H9 (cell line): ENCODE results near the gene NUP210L. TPM values are rescaled to one million over a fixed set of nuclear protein-coding genes. Genes with fewer than 3 reads are reported as not detected.

Source experiments
- DNase-seq: peaks from one replicate; pipeline ENCODE4 v3.0.0-alpha.2; 2017
- H2AFZ ChIP-seq: one replicate; pipeline ENCODE4 v1.6.1; 2013; ENCODE audit warnings: mild to moderate bottlenecking, low read length, control low read depth, moderate library complexity
- H2AK5ac ChIP-seq: 2 replicates; pipeline ENCODE4 v1.6.1; 2013; ENCODE audit warnings: low read length, control low read depth, mixed read lengths; ENCODE audit not compliant: insufficient read length
- H2BK120ac ChIP-seq: one replicate; pipeline ENCODE4 v1.6.1; 2013; ENCODE audit warnings: low read depth, mild to moderate bottlenecking, low read length, control low read depth, inconsistent platforms; ENCODE audit not compliant: poor library complexity, severe bottlenecking
- H2BK12ac ChIP-seq: 2 replicates; pipeline ENCODE4 v1.6.1; 2013; ENCODE audit warnings: low read length, control low read depth, mixed read lengths, low read depth; ENCODE audit not compliant: insufficient read length
- H2BK15ac ChIP-seq: 2 replicates; pipeline ENCODE4 v1.6.1; 2013; ENCODE audit warnings: low read depth, low read length, control low read depth
- H2BK20ac ChIP-seq: one replicate; pipeline ENCODE4 v1.6.1; 2013; ENCODE audit warnings: low read depth, mild to moderate bottlenecking, low read length, control low read depth, inconsistent platforms; ENCODE audit not compliant: poor library complexity, severe bottlenecking
- H2BK5ac ChIP-seq: 2 replicates; pipeline ENCODE4 v1.6.1; 2013; ENCODE audit warnings: low read length, control low read depth, mixed read lengths; ENCODE audit not compliant: insufficient read length
- H3K14ac ChIP-seq: 2 replicates; pipeline ENCODE4 v1.6.1; 2013; ENCODE audit warnings: low read length, control low read depth; ENCODE audit not compliant: insufficient read depth
- H3K18ac ChIP-seq: 2 replicates; pipeline ENCODE4 v1.6.1; 2013; ENCODE audit warnings: low read depth, mild to moderate bottlenecking, mixed read lengths, low read length, control low read depth; ENCODE audit not compliant: insufficient read length
- H3K23ac ChIP-seq: 2 replicates; pipeline ENCODE4 v1.6.1; 2013; ENCODE audit warnings: low read length, control low read depth, mixed read lengths, low read depth; ENCODE audit not compliant: insufficient read length
- H3K23me2 ChIP-seq: 2 replicates; pipeline ENCODE4 v1.6.1; 2013; ENCODE audit warnings: low read depth, mild to moderate bottlenecking, mixed read lengths, low read length, control low read depth; ENCODE audit not compliant: insufficient read length, poor library complexity, severe bottlenecking
- H3K27ac ChIP-seq: 2 replicates; pipeline ENCODE4 v1.5.1; 2013; ENCODE audit warnings: low read length, control low read depth, mixed read lengths, low read depth; ENCODE audit not compliant: insufficient read length
- H3K27me3 ChIP-seq: 2 replicates; pipeline ENCODE4 v1.6.1; 2013; ENCODE audit warnings: low read length, control low read depth, inconsistent platforms; ENCODE audit not compliant: insufficient read depth
- H3K4ac ChIP-seq: 2 replicates; pipeline ENCODE4 v1.6.1; 2013; ENCODE audit warnings: low read depth, mild to moderate bottlenecking, control low read depth, inconsistent platforms, low read length, moderate library complexity
- H3K4me1 ChIP-seq: 2 replicates; pipeline ENCODE4 v1.6.1; 2013; ENCODE audit warnings: low read length, control low read depth, inconsistent platforms; ENCODE audit not compliant: insufficient read depth
- H3K4me2 ChIP-seq: 2 replicates; pipeline ENCODE4 v1.6.1; 2013; ENCODE audit warnings: low read length, control low read depth, mixed read lengths; ENCODE audit not compliant: insufficient read length, insufficient read depth
- H3K56ac ChIP-seq: 2 replicates; pipeline ENCODE4 v1.6.1; 2013; ENCODE audit warnings: low read depth, mild to moderate bottlenecking, mixed read lengths, low read length, control low read depth; ENCODE audit not compliant: insufficient read length
- H3K79me1 ChIP-seq: 2 replicates; pipeline ENCODE4 v1.6.1; 2013; ENCODE audit warnings: low read depth, mild to moderate bottlenecking, moderate library complexity, low read length, control low read depth, inconsistent platforms; ENCODE audit not compliant: insufficient read depth, poor library complexity, severe bottlenecking
- H3K79me2 ChIP-seq: 2 replicates; pipeline ENCODE4 v1.6.1; 2013; ENCODE audit warnings: low read length, control low read depth, inconsistent platforms; ENCODE audit not compliant: insufficient read depth
- H3K9ac ChIP-seq: 2 replicates; pipeline ENCODE4 v1.6.1; 2013; ENCODE audit warnings: low read length, control low read depth, mixed read lengths; ENCODE audit not compliant: insufficient read length; ENCODE audit errors: extremely low read depth
- H3K9me3 ChIP-seq: one replicate; pipeline ENCODE4 v1.6.1; 2013; ENCODE audit warnings: low read depth, low read length, inconsistent platforms; ENCODE audit not compliant: control insufficient read depth
- H3T11ph ChIP-seq: one replicate; pipeline ENCODE4 v1.6.1; 2013; ENCODE audit warnings: mild to moderate bottlenecking, low read length, control low read depth, inconsistent platforms
- H4K20me1 ChIP-seq: one replicate; pipeline ENCODE4 v1.6.1; 2013; ENCODE audit not compliant: control insufficient read depth, insufficient read length, insufficient read depth
- H4K5ac ChIP-seq: 2 replicates; pipeline ENCODE4 v1.6.1; 2013; ENCODE audit warnings: low read depth, mild to moderate bottlenecking, mixed read lengths, low read length, control low read depth; ENCODE audit not compliant: insufficient read length
- H4K8ac ChIP-seq: replicated peaks from 2 replicates; pipeline ENCODE4 v1.6.1; 2013; ENCODE audit warnings: low read length, control low read depth, mixed read lengths, low read depth; ENCODE audit not compliant: insufficient read length
- H4K91ac ChIP-seq: 2 replicates; pipeline ENCODE4 v1.6.1; 2013; ENCODE audit warnings: low read depth, mild to moderate bottlenecking, moderate library complexity, mixed read lengths, low read length, control low read depth; ENCODE audit not compliant: insufficient read length
- H3K27ac Mint-ChIP-seq, 3 experiments: 2 replicates in 2 of 3; 3 replicates in 1 of 3; pipeline ENCODE4 v1.8.0; 2020 to 2021; ENCODE audit warnings: mixed read lengths in 3 of 3, mild to moderate bottlenecking in 1 of 3, moderate library complexity in 1 of 3
- H3K27me3 Mint-ChIP-seq: 2 replicates; pipeline ENCODE4 v1.8.0; 2021; ENCODE audit warnings: low read depth, mild to moderate bottlenecking, moderate library complexity, mixed read lengths
- H3K36me3 Mint-ChIP-seq, 3 experiments: 2 replicates in 2 of 3; 3 replicates in 1 of 3; pipeline ENCODE4 v1.8.0; 2020 to 2021; ENCODE audit warnings: low read depth in 3 of 3, mixed read lengths in 3 of 3; ENCODE audit not compliant: insufficient read depth in 1 of 3
- H3K4me1 Mint-ChIP-seq, 2 experiments: 2 replicates each; pipeline ENCODE4 v1.8.0; 2020; ENCODE audit warnings: mixed read lengths in 2 of 2
- H3K4me3 Mint-ChIP-seq, 2 experiments: 2 replicates in 1 of 2; 3 replicates in 1 of 2; pipeline ENCODE4 v1.8.0; 2020 to 2021; ENCODE audit warnings: mild to moderate bottlenecking in 2 of 2, mixed read lengths in 2 of 2, moderate library complexity in 1 of 2
- H3K9me3 Mint-ChIP-seq, 2 experiments: 2 replicates in 1 of 2; 3 replicates in 1 of 2; pipeline ENCODE4 v1.8.0; 2020; ENCODE audit warnings: mild to moderate bottlenecking in 2 of 2, mixed read lengths in 2 of 2, moderate library complexity in 1 of 2
- WGBS: extraction: QIAGEN DNeasy Blood & Tissue Kit; methylation state at CpG from one replicate; pipeline ENCODE4 v1.1.7; 2013; ENCODE audit warnings: missing lambda C conversion rate, low lambda C conversion rate, mixed read lengths; ENCODE audit not compliant: insufficient read length; ENCODE audit errors: extremely low coverage; 5-methylcytosine and 5-hydroxymethylcytosine counted together
- total RNA-seq: library from RNA; stranded (reverse); gene quantifications from 2 replicates; pipeline ENCODE4 v1.2.1, GENCODE V29; 2021
- TF ChIP-seq, protein P1 (sequence below): fragments of 200-600 bp; sonication (generic); conservative IDR thresholded peaks from 3 replicates; pipeline ENCODE4 v1.8.0; 2021; ENCODE audit warnings: antibody characterized with exemption, mild to moderate bottlenecking

The NUP210L gene
- total RNA-seq, 1 experiment from 2014 or later = 0.04 TPM

- Histone ChIP-seq H3K4ac (no peak overlapping the region), H2BK20ac (no peak overlapping the region), H3K79me2 (peaks cover 12% of the 10 kb centered on the region), H4K5ac (no peak overlapping the region), H3K27ac (no peak overlapping the region), H3K4me1 (no peaks in the 10 kb centered on the region), H2BK120ac (no peak overlapping the region), H3K56ac (no peak overlapping the region), H4K91ac (no peak overlapping the region), H3K23me2 (no peaks in the 10 kb centered on the region), H3K18ac (no peak overlapping the region), H2BK5ac (no peak overlapping the region), H4K20me1 (peaks cover 2% of the 10 kb centered on the region), H2BK12ac (no peak overlapping the region), H3K23ac (no peak overlapping the region), H2AFZ (no peak overlapping the region), H2BK15ac (no peak overlapping the region), H4K8ac (no peak overlapping the region), H3K9me3 (no peaks in the 10 kb centered on the region), H3K27me3 (no peaks in the 10 kb centered on the region), H2AK5ac (no peak overlapping the region), H3K14ac (no peak overlapping the region), H3K79me1 (peaks cover 6% of the 10 kb centered on the region), H3K4me2 (no peak overlapping the region), H3K9ac (no peak overlapping the region), H3T11ph (no peak overlapping the region)
- Mint-ChIP-seq H3K27ac (0 out of 7 replicates have a peak overlapping the region, but pooled peaks of 1 of the 3 experiments have one; percentile 2), H3K9me3 (no peaks in the 10 kb centered on the region), H3K36me3 (peaks cover 23 to 68% (median 38%) of the 10 kb centered on the region in 3 experiments; a peak in 6 of 7 replicates), H3K27me3 (no peaks in the 10 kb centered on the region), H3K4me1 (peaks cover 6 to 7% of the 10 kb centered on the region in 2 experiments; a peak in 3 of 4 replicates), H3K4me3 (no peak overlapping the region)
- no peak for DNase-seq
- WGBS = no CpG with 5 or more reads among the region's 11 CpGs
- TF ChIP-seq, protein P1, sequence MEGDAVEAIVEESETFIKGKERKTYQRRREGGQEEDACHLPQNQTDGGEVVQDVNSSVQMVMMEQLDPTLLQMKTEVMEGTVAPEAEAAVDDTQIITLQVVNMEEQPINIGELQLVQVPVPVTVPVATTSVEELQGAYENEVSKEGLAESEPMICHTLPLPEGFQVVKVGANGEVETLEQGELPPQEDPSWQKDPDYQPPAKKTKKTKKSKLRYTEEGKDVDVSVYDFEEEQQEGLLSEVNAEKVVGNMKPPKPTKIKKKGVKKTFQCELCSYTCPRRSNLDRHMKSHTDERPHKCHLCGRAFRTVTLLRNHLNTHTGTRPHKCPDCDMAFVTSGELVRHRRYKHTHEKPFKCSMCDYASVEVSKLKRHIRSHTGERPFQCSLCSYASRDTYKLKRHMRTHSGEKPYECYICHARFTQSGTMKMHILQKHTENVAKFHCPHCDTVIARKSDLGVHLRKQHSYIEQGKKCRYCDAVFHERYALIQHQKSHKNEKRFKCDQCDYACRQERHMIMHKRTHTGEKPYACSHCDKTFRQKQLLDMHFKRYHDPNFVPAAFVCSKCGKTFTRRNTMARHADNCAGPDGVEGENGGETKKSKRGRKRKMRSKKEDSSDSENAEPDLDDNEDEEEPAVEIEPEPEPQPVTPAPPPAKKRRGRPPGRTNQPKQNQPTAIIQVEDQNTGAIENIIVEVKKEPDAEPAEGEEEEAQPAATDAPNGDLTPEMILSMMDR = no peak
Measured at GRCh38 chr1:153951183-153951582, 203.7 kb downstream of the NUP210L start.
